BLaER1 (cell line): ENCODE data around the gene CACNA2D3.

Experiments
- H3K27ac ChIP-seq: shearing (Covaris generic); formaldehyde crosslinking; 2 replicates; pipeline ENCODE4 v1.8.1; 2022
- H3K27me3 ChIP-seq: shearing (Covaris generic); formaldehyde crosslinking; 2 replicates; pipeline ENCODE4 v1.8.1; 2022
- H3K36me3 ChIP-seq: shearing (Covaris generic); formaldehyde crosslinking; 2 replicates; pipeline ENCODE4 v1.8.1; 2022
- H3K4me1 ChIP-seq: shearing (Covaris generic); formaldehyde crosslinking; 2 replicates; pipeline ENCODE4 v1.8.1; 2022
- H3K4me2 ChIP-seq: shearing (Covaris generic); formaldehyde crosslinking; 2 replicates; pipeline ENCODE4 v1.8.1; 2022
- H3K4me3 ChIP-seq: shearing (Covaris generic); formaldehyde crosslinking; 2 replicates; pipeline ENCODE4 v1.8.1; 2022
- H3K9ac ChIP-seq: shearing (Covaris generic); formaldehyde crosslinking; 2 replicates; pipeline ENCODE4 v1.8.1; 2022
- H3K9me3 ChIP-seq: shearing (Covaris generic); formaldehyde crosslinking; 2 replicates; pipeline ENCODE4 v1.8.1; 2022
- H4K20me1 ChIP-seq: shearing (Covaris generic); formaldehyde crosslinking; 2 replicates; pipeline ENCODE4 v1.8.1; 2022
- Cebpa-rat ChIP-seq: shearing (Covaris generic); IDR thresholded peaks from 2 replicates; pipeline ENCODE4 v1.8.1; 2022

CACNA2D3 gene

GRCh38 chr3:54206874-54207273 is 84.5 kb downstream of the CACNA2D3 start:
- Histone ChIP-seq H4K20me1 (no peaks in the 10 kb centered on the region), H3K4me3 (no peak overlapping the region), H3K9ac (no peak overlapping the region), H3K36me3 (no peaks in the 10 kb centered on the region), H3K4me1 (peaks cover 17% of the 10 kb centered on the region), H3K27me3 (no peaks in the 10 kb centered on the region), H3K9me3 (no peaks in the 10 kb centered on the region), H3K27ac (no peak overlapping the region), H3K4me2 (peak overlapping the region; percentile 67)
- TF ChIP-seq Cebpa-rat, result no peak

DNA sequence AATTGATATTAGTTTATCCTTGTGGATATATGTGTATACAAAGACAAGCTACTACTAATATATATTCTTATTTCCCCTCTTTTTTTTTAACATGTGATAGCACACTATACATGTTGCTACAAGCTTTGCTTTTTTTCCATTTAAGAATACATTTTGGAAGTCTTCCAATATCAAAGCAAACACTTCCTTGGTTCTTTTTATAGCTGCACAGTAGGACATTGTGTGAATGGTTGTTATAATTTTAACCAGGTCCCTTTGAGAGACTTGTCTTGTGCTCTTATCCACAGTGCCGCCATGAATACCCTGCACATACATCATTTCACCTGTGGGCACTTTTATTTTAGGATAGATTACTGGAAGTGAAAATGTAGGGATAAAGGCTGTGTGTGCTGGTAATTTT is 88.7 kb downstream of the CACNA2D3 start:
- no peaks in the 10 kb centered on the region for H3K9me3 ChIP-seq
- no peak overlapping the region for H3K4me3 ChIP-seq
- no peak overlapping the region for H3K27ac ChIP-seq
- no peaks in the 10 kb centered on the region for H4K20me1 ChIP-seq
- no peaks in the 10 kb centered on the region for H3K27me3 ChIP-seq
- no peaks in the 10 kb centered on the region for H3K36me3 ChIP-seq
- H3K4me2 ChIP-seq, result no peak overlapping the region
- no peak for TF ChIP-seq Cebpa-rat
- peaks cover 17% of the 10 kb centered on the region for H3K4me1 ChIP-seq
- no peak overlapping the region for H3K9ac ChIP-seq

GRCh38 chr3:54212723-54213122 is 90.4 kb downstream of the CACNA2D3 start:
- no peak overlapping the region for H3K4me2 ChIP-seq
- H3K27me3 ChIP-seq, result no peaks in the 10 kb centered on the region
- H3K9ac ChIP-seq, result no peak overlapping the region
- no peaks in the 10 kb centered on the region for H3K9me3 ChIP-seq
- no peak overlapping the region for H3K27ac ChIP-seq
- no peak for TF ChIP-seq Cebpa-rat
- no peaks in the 10 kb centered on the region for H3K36me3 ChIP-seq
- peaks cover 4% of the 10 kb centered on the region; the same call in 1 of the 2 replicates for H3K4me1 ChIP-seq
- H3K4me3 ChIP-seq, result no peak overlapping the region
- H4K20me1 ChIP-seq, result no peaks in the 10 kb centered on the region

GRCh38 chr3:54213907-54214306 is 91.6 kb downstream of the CACNA2D3 start:
- H3K36me3 ChIP-seq, result no peaks in the 10 kb centered on the region

DNA sequence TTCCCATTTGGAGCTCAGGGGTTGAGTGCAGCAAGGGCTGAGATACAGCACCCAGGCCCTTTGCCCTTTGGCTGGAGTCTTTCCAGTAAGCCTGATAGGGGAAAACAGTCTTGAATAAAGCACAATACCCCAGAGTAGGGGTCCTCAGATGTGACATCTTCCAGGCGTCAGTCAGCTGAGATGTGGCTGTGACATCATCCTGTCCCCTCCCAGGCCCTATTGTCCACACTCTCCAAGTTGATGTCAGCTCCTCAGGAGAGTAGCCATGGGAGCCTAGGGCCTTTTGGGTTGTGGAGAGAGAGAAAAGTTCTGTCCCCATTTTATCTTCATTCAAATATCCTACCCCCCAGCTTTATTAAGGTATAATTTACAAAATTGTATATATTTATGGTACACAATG is 92.5 kb downstream of the CACNA2D3 start:
- H3K4me1 ChIP-seq, result peaks cover 4% of the 10 kb centered on the region; the same call in 1 of the 2 replicates
- no peaks in the 10 kb centered on the region for H4K20me1 ChIP-seq
- no peak overlapping the region for H3K27ac ChIP-seq
- TF ChIP-seq Cebpa-rat, result no peak
- H3K27me3 ChIP-seq, result no peaks in the 10 kb centered on the region
- no peaks in the 10 kb centered on the region for H3K36me3 ChIP-seq
- H3K4me3 ChIP-seq, result no peak overlapping the region
- H3K4me2 ChIP-seq, result no peak overlapping the region
- no peaks in the 10 kb centered on the region for H3K9me3 ChIP-seq
- no peak overlapping the region for H3K9ac ChIP-seq

More at GRCh38 chr3:54213907-54214306, 91.6 kb downstream of the CACNA2D3 start:
- no peak for TF ChIP-seq Cebpa-rat
- H3K4me3 ChIP-seq, result no peak overlapping the region
- H3K27ac ChIP-seq, result no peak overlapping the region
- no peaks in the 10 kb centered on the region for H4K20me1 ChIP-seq
- H3K4me2 ChIP-seq, result no peak overlapping the region
- no peaks in the 10 kb centered on the region for H3K27me3 ChIP-seq
- no peak overlapping the region for H3K9ac ChIP-seq
- peaks cover 4% of the 10 kb centered on the region; the same call in 1 of the 2 replicates for H3K4me1 ChIP-seq
- no peaks in the 10 kb centered on the region for H3K9me3 ChIP-seq

GRCh38 chr3:54215521-54215920 is 93.2 kb downstream of the CACNA2D3 start:
- no peaks in the 10 kb centered on the region for H3K9me3 ChIP-seq
- no peaks in the 10 kb centered on the region for H3K27me3 ChIP-seq
- no peaks in the 10 kb centered on the region for H4K20me1 ChIP-seq
- no peak overlapping the region for H3K9ac ChIP-seq
- no peak for TF ChIP-seq Cebpa-rat
- H3K36me3 ChIP-seq, result no peaks in the 10 kb centered on the region
- no peak overlapping the region for H3K27ac ChIP-seq
- no peak overlapping the region for H3K4me2 ChIP-seq
- H3K4me1 ChIP-seq, result peaks cover 4% of the 10 kb centered on the region; the same call in 1 of the 2 replicates
- H3K4me3 ChIP-seq, result no peak overlapping the region

GRCh38 chr3:54217828-54218227 is 95.5 kb downstream of the CACNA2D3 start:
- Histone ChIP-seq H3K9me3 (no peaks in the 10 kb centered on the region), H4K20me1 (no peaks in the 10 kb centered on the region), H3K27ac (no peak overlapping the region), H3K4me3 (no peak overlapping the region), H3K4me1 (no peaks in the 10 kb centered on the region), H3K27me3 (no peaks in the 10 kb centered on the region), H3K36me3 (no peaks in the 10 kb centered on the region), H3K9ac (no peak overlapping the region), H3K4me2 (no peak overlapping the region)
- TF ChIP-seq Cebpa-rat, result no peak

GRCh38 chr3:54222316-54222715 is 100.0 kb downstream of the CACNA2D3 start:
- Histone ChIP-seq H3K27me3 (no peaks in the 10 kb centered on the region), H3K36me3 (no peaks in the 10 kb centered on the region), H3K4me3 (no peak overlapping the region), H3K27ac (no peak overlapping the region), H4K20me1 (no peaks in the 10 kb centered on the region), H3K4me2 (no peak overlapping the region), H3K4me1 (no peaks in the 10 kb centered on the region), H3K9me3 (no peaks in the 10 kb centered on the region), H3K9ac (no peak overlapping the region)
- TF ChIP-seq Cebpa-rat, result no peak

DNA sequence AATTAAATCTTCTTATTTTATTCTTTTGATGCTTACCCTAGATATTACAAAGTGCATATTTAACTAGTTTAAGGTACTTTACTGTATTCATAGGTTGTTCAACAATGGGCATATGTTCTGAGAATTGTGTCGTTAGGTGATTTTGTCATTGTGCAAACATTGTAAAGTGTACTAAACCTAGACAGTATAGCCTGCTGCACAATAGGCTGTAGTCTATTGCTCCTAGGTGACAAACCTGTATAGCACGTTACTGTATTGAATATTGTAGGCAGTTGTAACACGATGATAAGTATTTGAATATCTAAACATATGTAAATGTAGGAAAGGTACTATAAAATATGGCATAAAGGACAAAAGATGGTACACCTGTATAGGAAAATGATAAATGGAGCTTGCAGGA is 100.7 kb downstream of the CACNA2D3 start:
- Histone ChIP-seq H4K20me1 (no peaks in the 10 kb centered on the region), H3K27ac (no peak overlapping the region), H3K36me3 (no peaks in the 10 kb centered on the region), H3K27me3 (no peaks in the 10 kb centered on the region), H3K4me3 (no peak overlapping the region), H3K9me3 (no peaks in the 10 kb centered on the region), H3K9ac (no peak overlapping the region), H3K4me1 (no peaks in the 10 kb centered on the region), H3K4me2 (no peak overlapping the region)
- TF ChIP-seq Cebpa-rat, result no peak

- Histone ChIP-seq H3K4me1 (peaks cover 2% of the 10 kb centered on the region), H3K27ac (no peak overlapping the region), H3K27me3 (no peaks in the 10 kb centered on the region), H3K4me2 (no peak overlapping the region), H3K4me3 (no peak overlapping the region), H3K36me3 (no peaks in the 10 kb centered on the region), H3K9ac (no peak overlapping the region), H3K9me3 (no peaks in the 10 kb centered on the region), H4K20me1 (no peaks in the 10 kb centered on the region)
- TF ChIP-seq Cebpa-rat, result no peak
These were observed 103.6 kb downstream of the CACNA2D3 start for GRCh38 chr3:54225841-54226528.

DNA sequence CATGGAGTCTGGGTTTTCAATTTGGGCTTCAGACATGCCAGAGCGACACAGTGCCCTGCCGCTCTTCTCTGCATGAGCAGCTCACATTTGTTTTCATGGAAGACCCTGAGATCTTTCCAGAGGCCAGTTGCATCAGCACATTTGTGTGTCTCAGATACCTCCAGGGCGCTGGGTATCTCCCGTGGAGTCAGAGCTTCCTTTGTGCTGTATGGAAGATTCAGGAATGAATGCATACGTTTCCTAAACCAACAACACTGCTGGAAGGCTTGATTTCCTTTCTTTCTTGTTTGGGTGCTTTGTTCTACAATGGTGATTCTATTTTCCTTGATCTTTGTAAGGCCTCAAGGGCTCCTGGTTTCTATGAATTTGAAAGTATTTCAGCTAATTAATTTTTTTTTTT is 106.5 kb downstream of the CACNA2D3 start:
- Histone ChIP-seq H4K20me1 (no peaks in the 10 kb centered on the region), H3K4me1 (peaks cover 6% of the 10 kb centered on the region), H3K9ac (no peak overlapping the region), H3K27me3 (no peaks in the 10 kb centered on the region), H3K4me3 (no peak overlapping the region), H3K36me3 (no peaks in the 10 kb centered on the region), H3K4me2 (no peak overlapping the region), H3K9me3 (no peaks in the 10 kb centered on the region), H3K27ac (no peak overlapping the region)
- no peak for TF ChIP-seq Cebpa-rat
